HG03175 (cell line): Measurements from ENCODE around the gene ABCC8.

Source experiments
- ATAC-seq: cut with Tn5 transposase; IDR thresholded peaks from one replicate; pipeline ENCODE4 v1.9.1; 2021; ENCODE audit warnings: mild to moderate bottlenecking, moderate library complexity; ENCODE audit not compliant: unreplicated experiment

ABCC8 gene

DNA sequence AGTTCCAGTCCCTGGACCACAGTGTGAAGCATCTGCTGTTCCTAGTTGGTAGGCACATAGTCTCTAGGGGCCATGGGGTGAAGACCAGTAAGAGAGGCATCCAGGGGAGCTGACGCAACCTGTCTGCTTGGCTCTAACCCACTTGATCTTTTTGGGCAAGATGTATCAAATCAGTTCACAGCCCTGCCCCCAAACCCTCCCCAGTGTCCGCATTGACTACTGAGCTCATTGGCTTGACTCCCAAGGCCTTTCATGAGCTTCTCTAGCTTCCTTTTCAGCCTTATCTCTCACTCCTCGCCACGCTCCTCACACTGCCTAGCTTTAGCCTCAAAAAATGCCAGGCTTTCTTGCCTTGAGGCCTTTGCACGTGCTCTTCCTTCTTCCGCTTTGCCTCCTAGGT lies 29.7 kb upstream of the ABCC8 start:
- no peak for ATAC-seq

DNA sequence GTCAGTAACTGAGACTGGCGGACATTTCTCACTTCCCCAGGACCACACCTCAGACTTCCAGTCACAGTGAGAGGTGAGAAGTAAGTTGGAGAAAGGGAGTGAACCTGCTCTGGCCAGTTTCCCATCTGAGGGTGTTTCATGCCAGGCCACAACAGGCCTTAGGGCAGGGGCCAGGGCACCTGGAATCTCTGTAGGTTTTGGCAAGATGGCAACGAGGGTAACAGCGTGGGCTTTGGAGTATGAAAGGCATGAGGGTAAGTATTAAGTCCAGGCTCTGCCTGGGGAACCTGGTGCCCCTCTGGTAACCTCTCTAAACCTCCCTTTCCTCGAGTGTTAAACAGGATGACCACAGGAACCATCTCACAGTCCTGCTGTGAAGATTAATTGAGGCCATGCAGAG lies 28.5 kb upstream of the ABCC8 start:
- ATAC-seq, result no peak

DNA sequence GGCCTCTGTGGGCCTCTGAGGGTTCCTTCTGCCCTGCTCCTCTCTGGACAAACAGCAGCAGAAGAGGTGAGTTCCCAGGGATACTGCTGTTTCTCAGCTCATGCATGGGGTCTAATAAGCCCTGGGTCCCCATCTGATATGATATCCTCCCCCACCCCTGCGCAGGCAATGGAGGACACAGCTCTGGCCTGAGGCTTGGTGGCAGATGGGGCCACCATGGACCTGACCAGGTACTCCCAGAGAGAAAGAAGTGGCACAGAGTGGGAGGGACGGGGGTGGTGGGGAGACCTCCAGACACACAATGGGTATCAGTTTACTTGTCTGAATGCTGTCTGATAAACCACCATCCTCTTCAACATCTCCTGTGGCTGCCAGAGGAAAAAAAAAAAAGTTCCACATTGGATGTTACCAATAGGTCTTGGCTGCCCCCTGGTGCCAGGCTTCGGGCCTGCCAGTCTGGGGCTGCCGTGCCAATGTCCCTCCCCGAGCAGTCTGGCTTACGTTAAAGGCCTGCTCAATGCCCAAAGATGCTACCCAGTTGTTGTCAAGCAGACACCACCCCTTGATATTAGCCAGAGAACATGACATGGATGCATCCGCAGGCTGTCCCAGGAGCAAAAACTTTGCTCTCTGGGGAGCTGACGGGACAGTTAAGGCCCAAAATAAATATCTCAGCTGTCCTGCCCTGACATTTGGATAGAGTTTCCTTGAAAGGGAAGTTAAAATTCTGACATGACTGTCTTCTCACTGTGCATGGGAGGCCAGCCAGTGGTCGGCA lies 27.9 kb upstream of the ABCC8 start:
- peak; percentile 56 for ATAC-seq

DNA sequence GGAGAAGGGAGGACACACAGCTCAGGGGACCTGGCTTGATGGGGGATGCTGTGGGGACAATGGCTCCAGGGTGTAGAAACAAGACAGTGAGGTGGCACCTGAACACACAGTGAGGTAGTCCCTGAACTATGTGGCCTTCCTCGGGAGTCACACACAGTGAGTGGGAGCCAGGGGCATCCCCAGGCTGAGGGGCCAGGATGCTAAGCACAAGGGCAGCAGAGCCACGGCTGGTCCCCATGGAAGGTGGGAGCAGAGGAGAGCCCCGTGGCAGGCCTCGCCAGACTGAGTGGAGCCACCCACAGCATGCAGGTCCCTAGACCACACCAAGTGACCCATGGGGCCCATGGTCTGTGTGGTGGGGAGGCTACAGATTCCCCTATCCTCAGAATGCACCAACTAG lies 26.0 kb upstream of the ABCC8 start:
- no peak for ATAC-seq

DNA sequence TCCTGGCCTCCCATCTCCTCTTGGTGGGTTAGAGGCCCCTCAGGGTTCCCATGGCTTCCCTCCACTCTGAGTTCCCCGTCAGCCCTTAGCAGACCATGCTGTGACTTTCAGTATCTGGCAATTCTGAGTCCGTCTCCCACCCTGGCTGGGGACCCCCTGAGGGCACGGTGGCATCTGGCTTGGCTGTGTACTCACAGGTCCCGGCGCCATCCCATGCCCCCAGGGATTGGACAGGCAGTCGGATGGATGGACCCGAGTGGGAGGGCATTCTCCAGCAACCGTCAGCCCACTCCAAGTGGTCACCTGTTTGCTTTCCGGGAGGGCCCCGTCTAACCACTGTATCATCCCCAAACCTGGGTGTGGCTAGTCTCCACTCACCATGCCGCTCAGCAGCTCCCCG lies 24.0 kb upstream of the ABCC8 start:
- ATAC-seq, result no peak

DNA sequence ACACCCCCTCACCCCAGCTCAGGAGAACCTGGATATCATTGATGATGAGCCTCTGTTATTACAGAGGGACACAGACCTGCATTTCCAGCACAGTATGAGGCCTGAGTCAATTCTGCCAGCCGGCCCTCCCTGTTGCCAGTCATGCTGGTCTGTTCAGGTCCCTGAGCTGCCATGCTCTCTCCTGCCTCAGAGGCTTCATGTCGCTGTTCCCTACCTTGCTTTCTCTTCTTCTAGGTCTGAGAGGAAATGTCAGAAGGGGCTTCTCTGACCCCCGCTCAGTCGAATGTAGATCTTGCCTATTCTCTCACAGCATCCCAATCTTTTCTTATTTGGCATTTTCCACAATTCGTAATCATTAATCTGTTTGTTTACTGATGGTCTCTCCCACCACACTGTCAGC lies 21.8 kb upstream of the ABCC8 start:
- peak; percentile 46 for ATAC-seq

DNA sequence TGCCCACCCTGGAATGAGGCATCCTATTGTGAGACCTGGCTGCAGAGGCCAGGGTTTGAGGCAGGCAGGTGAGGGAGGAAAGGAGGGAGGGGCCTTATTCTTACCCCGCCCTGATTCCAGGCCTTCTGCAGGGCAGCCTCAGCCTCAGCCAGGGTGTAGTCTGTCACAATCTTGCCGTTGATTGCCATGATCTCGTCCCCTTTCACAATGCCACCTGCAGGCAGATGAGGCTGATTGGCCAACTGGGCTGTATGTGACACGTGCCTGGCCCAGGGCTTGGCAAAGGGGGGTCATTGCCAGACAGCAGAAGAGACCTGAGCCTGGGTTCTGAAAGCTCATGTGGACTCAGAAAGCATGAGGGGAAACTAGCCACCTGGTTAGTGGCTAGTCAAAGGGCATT lies 21.4 kb upstream of the ABCC8 start:
- ATAC-seq, result no peak

DNA sequence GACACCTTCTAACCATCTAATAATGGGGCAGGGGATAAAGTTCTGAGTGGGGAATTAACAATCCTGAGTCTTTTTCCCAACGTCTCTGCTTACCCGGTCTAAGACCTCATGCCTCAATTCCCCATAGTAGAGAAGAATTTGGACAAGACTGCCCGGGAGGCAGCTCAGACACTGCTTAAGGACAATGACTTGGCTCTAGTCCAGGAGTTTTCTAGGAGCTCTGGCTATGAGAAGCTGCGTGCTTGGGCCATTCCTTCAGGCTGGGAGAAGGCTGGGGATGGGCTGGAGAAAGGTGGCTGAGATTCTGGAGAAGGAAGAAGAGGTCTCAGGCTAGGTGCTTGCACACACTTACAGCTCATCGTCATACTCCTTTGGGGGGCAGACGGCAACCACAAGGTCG lies 19.8 kb upstream of the ABCC8 start:
- ATAC-seq, result no peak

DNA sequence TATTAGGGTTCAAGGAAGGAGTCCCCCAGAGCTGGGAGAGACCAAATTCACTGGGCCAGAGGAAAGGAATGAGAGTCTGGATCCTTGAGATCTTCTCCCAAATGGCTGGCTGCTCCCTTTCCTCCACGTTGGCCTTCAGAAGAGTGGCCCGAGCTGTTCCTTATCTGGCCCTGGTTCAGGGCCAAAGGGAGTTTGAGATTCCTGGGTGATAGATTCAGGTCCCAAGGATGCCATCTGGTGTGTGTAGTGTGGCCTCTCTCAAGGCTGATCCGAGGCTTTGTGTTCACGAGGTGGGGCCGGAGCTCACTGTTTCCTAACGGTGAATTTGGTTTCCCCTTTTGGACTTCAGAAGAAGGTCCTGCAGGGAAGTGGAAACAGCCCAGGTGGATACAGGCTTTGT lies 17.4 kb upstream of the ABCC8 start:
- no peak for ATAC-seq

DNA sequence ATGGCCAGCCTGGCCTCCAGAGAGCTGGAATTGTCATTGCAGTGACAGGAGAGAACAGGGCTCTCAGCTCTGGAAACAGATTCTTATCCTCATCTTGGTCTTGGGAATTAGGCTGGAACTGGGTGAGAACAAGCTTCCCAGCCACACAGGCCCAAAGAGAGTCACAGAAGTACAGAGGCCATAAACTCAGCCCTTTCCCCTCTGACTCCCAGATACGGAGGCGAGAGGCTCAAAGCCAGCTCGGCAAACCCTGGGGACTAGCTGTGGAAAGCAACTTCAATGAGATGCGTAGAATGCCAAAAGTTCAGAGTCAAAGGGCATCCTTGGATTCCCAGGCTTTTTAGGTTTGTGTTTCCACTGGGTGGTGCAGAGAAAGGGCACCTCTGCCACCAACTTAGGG lies 14.3 kb upstream of the ABCC8 start:
- no peak for ATAC-seq

DNA sequence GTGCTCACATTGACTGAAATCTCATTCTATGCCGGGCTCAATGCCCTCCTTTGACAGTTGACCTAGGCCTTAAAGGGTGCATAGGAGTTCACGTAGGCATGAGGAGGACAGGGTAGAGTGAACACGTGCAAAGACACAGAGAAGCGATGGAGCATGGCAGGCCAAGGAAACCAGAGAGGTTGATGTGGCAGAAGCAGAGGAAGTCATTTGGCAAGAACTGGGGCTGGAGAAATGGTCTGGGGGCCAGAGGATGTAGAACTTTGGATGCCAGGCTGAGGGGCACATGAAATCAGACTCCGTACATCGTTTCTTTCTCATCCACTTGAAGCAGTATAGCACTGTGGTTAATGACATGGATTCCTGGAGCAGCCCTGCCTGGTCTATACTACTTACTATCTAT lies 13.6 kb upstream of the ABCC8 start:
- no peak for ATAC-seq

DNA sequence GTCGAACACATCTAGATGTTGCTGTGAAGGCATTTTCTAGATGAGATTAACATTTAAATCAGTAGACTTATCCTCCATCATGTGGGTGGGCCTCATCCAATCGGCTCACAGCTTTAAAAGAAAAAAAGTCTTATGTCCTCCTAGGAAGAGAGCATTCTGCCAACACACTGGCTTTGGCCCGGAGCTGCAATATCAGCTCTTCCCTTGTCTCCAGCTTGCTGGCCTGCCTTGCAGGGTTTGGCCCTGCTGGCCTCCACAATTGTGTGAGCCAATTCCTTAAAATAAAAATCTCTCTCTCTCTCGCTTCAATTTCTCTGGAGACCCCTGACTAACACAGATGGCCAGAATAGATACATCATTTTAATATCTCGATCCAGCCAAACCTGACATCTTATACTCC lies 13.1 kb upstream of the ABCC8 start:
- no peak for ATAC-seq

DNA sequence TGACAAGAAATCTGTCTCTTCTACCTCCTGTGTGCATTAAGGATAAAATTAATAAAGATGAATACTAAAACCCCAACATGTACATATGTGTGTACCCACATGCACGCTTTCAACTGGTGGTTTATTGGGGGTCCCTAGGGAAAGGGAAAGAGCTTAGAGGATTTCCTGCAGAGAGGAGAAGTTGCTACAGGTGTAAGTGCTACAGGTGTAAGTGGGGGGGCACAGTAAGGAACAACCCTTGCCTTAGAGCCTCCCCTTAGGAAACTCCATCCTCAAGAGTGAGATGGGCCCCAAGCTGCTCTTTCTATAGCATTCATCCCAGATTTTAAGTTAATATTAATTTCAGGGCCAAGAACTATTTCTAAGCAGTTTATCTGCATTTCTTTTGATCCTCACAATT lies 11.9 kb upstream of the ABCC8 start:
- ATAC-seq, result no peak

DNA sequence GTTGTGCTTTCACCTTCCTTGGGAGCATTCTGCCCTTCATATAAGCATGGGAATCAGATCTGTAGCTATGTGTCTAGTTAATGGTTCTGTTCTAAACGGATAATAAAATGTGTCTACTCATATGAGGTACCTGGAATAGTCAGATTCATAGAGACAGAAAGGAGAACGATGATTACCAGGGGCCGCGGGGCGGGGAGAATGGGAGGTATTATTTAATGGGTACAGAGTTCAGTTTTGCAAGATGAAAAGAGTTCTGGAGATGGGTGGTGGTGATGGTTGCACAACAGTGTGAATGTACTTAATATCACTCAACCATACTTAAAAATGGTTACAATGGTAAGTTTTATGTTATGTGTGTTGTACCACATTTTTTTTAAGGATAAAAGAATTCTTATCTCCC lies 10.0 kb upstream of the ABCC8 start:
- no peak for ATAC-seq

DNA sequence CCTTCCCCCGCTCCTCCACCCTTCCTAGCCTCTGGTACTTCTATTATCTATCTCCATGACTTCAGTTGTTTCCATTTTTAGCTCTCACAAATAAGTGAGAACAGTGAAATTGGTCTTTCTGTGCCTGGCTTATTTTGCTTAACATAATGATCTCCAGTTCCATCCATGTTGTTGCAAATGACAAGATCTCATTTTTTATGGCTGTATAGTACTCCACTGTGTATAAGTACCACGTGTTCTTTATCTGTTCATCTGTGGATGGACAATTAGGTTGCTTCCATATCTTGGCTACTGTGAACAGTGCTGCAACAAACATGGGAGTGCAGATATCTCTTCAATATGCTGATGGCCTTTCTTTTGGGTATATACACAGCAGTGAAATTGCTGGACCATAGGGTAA lies 6.9 kb upstream of the ABCC8 start:
- ATAC-seq, result no peak

DNA sequence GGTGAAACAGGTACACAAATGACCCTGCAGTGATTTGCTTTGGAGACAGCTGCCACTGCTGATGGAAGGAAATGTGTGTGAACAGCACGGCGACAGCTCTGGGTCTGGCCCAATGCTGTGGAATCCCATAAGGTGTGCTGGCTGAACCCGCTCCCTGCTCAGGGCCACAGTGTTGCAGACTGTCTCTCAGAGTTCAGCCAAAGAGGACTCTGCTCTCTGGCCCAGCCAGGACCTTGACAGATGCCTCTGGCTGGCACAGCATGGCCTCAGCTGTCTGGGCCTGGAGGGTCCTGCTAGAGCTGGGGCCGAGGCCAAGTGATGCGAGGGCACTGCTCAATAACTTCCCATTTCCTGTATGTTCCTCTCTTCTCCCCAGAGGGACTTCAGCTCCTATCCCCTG lies 5.3 kb upstream of the ABCC8 start:
- ATAC-seq, result no peak

DNA sequence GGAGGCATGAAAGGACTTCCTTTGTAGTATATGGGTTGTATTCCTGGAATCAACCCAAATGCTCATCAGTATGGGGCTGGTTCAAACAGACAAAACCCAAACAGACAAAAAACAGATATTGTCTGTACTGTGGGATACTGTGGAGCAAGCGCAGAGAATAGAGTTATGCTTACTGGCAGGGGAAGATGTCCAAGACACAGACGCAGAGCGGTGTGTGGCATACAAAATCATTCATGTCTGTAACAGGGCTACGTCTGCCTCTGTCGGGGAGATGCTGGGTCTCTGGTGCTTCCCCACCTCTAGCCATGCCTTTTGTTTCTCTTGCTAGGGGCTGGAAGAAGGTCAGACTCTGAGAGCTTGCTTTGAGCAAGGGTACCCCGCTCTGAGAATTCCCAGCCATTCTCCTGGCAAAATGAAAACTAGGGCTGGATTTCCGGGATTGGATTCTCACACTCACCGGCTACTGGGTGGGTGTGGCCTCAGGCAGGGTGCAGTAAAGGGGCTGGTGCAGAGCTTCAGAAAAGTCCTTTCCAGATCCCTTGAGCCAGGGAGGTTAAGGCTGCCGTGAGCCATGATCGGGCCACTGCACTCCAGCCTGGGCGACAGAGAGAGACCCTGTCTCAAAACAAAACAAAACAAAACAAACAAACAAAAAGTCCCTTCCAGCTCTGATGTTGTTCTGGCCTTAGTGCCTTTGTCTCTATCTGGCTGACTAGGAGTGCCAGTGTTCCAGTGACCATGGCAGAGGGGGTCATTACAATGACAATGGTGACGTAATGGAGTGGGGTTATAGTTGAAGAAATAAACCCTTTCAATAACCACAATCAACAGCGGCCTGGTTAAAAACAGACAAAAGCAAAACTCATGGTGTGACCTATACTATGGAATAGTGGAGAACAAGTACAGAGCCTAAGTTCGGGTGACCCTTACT lies 2.9 kb upstream of the ABCC8 start:
- ATAC-seq, result no peak

DNA sequence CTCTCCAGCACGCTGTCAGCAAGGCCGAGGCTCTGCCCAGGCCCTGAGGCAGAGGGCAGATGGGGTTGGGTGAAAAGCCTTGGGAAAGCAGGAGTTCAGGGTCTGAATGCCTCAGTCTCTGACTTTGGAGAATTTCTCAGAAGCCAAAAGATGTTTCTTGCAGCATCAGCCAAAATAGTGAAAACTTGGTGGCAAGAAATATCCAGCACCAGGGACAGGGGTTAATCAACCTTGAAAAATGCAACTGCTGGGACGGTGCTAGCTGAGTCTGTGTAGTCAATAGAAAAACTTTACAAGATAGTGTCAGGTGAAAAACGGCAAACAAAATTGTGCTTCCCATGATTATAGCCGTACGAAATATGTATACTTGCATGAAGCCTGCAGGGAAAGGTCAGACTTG lies 1.4 kb upstream of the ABCC8 start:
- no peak for ATAC-seq

DNA sequence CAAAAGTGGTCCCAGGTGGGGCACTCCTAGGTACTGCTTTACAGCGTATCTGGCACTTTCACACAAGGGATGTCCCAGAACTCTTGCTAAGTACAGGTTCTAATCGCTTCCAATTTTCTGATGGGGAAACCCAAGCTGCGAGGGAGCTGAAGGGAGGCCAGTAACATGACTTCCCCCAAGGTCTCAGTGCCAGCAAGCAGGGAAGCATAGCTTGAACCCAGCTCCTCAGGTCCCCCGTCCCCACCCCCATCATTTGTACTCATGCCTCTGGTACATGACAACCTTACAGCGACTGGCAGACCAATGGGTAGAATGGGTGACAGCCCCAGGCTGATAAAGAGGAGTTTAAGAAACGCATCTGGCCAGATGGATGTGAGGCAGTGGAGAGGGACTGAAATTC lies 716 bp upstream of the ABCC8 start:
- no peak for ATAC-seq

DNA sequence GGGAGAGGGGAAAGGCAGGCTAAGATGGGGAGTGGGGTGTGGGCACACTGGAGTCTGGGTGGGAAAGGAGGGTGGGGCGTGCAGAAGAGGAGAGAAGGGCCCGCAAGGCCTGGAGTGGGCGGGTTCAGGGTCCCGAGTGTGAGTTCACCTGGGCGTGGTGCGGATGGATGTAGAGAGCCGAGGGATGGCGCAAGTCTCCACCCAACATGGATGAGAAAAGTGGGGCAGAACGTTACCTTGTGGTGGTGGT lies 364 bp upstream of the ABCC8 start:
- no peak for ATAC-seq

DNA sequence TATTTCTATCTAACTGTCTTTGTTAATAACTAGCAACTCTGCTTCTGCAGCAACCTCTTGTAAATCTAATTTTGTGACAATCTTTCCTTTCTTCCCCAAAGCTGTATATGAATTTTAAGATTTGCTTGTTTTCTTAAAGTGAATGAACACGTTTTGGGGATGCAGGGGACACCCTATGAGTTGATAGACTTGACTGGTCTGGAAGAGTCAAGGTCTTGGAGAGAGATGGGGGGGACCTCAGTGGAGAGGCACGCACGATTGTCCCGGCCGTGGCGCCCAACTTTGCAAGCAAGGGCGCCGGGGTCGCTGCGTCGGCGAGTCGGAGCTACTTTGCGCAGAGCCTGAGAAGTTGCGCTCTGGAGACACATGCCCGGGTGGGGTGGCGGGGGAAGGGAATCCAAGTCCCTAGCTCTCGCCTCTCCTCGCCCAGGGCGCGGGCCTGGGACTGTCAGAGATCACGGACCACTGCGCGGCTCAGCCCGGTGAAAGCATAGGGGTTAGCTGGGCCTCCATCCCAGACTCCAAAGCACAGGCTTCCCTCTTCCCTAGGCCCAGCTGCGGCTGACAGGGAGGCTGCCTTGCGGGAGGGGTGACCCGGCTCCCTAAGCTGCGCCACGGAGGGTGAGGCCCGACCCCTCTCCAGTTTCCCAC lies 854 bp downstream of the ABCC8 start:
- ATAC-seq, result no peak

DNA sequence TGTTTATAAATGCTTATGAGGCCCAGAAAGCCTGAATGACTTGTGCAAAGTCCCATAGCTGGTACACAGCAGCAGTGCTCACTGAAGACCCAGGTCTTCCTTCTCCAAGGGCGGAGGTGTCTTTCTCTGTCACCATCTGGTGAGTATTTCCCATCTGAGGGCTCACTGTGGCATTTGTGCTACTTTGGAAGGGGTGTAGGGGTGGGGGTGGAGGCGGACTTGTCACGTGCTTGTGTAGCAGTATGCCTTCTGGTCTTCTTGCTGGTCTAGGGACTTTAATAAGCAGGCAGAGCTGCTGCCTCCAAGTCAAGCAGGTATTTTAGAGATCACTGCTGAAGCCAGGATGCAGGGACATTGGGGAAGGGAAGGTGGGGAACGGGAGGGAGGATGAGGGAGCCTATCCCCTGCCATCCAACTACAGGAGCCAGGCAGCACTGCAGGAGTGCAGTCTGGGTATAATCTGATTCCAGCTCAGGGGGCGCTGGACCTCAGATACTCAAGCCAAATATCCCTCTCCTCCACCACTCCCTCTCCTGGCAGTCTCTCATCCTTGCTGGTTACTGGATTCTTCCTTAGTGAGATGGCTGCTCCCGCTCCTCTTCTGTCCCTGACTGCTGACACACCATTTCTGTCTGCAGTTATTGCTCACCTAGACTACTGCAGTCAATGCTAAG lies 3.4 kb downstream of the ABCC8 start:
- ATAC-seq, result no peak
